ENCODE results near the gene RAPSN.

The RAPSN gene

GRCh38 chr11:47403571-47403970 lies 45.4 kb downstream of the RAPSN start:
- no peak overlapping the region for H3K4me3 ChIP-seq (ENCODE audit: low read depth, low read length)
- no peak for DNase-seq (ENCODE audit: low read depth)
- no peak for TF ChIP-seq CTCF (IDR thresholded peaks at IDR 0.05; ENCODE audit: insufficient read depth, low read depth, low read length, missing control alignments)

GRCh38 chr11:47403135-47403534 lies 45.8 kb downstream of the RAPSN start:
- TF ChIP-seq CTCF (IDR thresholded peaks at IDR 0.05; ENCODE audit: insufficient read depth, low read depth, low read length, missing control alignments) = no peak
- no peak for DNase-seq (ENCODE audit: low read depth)
- H3K4me3 ChIP-seq (ENCODE audit: low read depth, low read length) = no peak overlapping the region

GRCh38 chr11:47400768-47401279 lies 48.1 kb downstream of the RAPSN start:
- peak; percentile 71 for DNase-seq (ENCODE audit: low read depth)
- no peak for TF ChIP-seq CTCF (IDR thresholded peaks at IDR 0.05; ENCODE audit: insufficient read depth, low read depth, low read length, missing control alignments)
- peak overlapping the region; percentile 58 for H3K4me3 ChIP-seq (ENCODE audit: low read depth, low read length)

GRCh38 chr11:47399860-47400767 lies 48.8 kb downstream of the RAPSN start:
- H3K4me3 ChIP-seq (ENCODE audit: low read depth, low read length) = peak overlapping the region; percentile 78
- DNase-seq (ENCODE audit: low read depth) = peak; percentile 59

GRCh38 chr11:47398551-47398950 lies 50.4 kb downstream of the RAPSN start:
- DNase-seq (ENCODE audit: low read depth) = no peak
- no peak for TF ChIP-seq CTCF (IDR thresholded peaks at IDR 0.05; ENCODE audit: insufficient read depth, low read depth, low read length, missing control alignments)
- no peak overlapping the region for H3K4me3 ChIP-seq (ENCODE audit: low read depth, low read length)

More at GRCh38 chr11:47399860-47400767, 48.8 kb downstream of the RAPSN start:
- no peak for TF ChIP-seq CTCF (IDR thresholded peaks at IDR 0.05; ENCODE audit: insufficient read depth, low read depth, low read length, missing control alignments)

- no peak overlapping the region for H3K4me3 ChIP-seq (ENCODE audit: low read depth, low read length)
- DNase-seq (ENCODE audit: low read depth) = no peak
- no peak for TF ChIP-seq CTCF (IDR thresholded peaks at IDR 0.05; ENCODE audit: insufficient read depth, low read depth, low read length, missing control alignments)
Observed at GRCh38 chr11:47398011-47398410, 50.9 kb downstream of the RAPSN start.

Data from GM12865 (cell line).